HEK293 (cell line): Measurements from ENCODE around the gene RAP1A.

Experiments
- CTCF ChIA-PET: fragments of 350-600 bp; formaldehyde crosslinking; extraction: SDS; loops from one replicate; lab custom pipeline; 2021; ENCODE audit warnings: antibody characterized with exemption; lab: Yijun Ruan, JAX
- POLR2A ChIA-PET: fragments of 300-600 bp; formaldehyde crosslinking; extraction: SDS; loops from one replicate; lab custom pipeline; 2020; ENCODE audit warnings: antibody characterized with exemption, inconsistent platforms; lab: Yijun Ruan, JAX
- H3K27ac ChIP-seq: fragments of 200-500 bp; sonication (Bioruptor generic); 2 replicates; pipeline ENCODE4 v1.5.1; 2014; ENCODE audit warnings: low read depth, low read length, control low read depth, inconsistent platforms; ENCODE audit errors: extremely low read depth
- H3K36me3 ChIP-seq, 2 experiments: fragments of 200-500 bp in 1 of 2; sonication (Bioruptor generic) in 1 of 2; 1 replicate in 1 of 2; 2 replicates in 1 of 2; pipeline ENCODE4 v1.5.1; 2014 to 2017; ENCODE audit warnings: inconsistent platforms in 2 of 2, low read length in 2 of 2; ENCODE audit not compliant: control insufficient read depth in 2 of 2, insufficient read depth in 1 of 2
- H3K4me1 ChIP-seq: fragments of 200-500 bp; sonication (Bioruptor generic); 2 replicates; pipeline ENCODE4 v1.5.1; 2014; ENCODE audit warnings: mild to moderate bottlenecking, low read length, inconsistent platforms; ENCODE audit not compliant: control insufficient read depth, insufficient read depth
- H3K4me3 ChIP-seq: 2 replicates; pipeline ENCODE4 v1.5.1; 2011; ENCODE audit warnings: low read depth, mild to moderate bottlenecking, control low read depth, low read length, moderate library complexity
- H3K9me3 ChIP-seq: fragments of 200-500 bp; sonication (Bioruptor generic); 2 replicates; pipeline ENCODE4 v1.5.1; 2014; ENCODE audit warnings: low read depth, low read length, inconsistent platforms; ENCODE audit not compliant: control insufficient read depth, insufficient read depth
- FEZF1 ChIP-seq: fragments of 450-650 bp; formaldehyde crosslinking; IDR thresholded peaks from 2 replicates; pipeline ENCODE4 v1.5.1; 2016; ENCODE audit warnings: missing biosample characterization, missing genetic modification characterization
- KLF1 ChIP-seq: fragments of 450-650 bp; formaldehyde crosslinking; IDR thresholded peaks from 2 replicates; pipeline ENCODE4 v1.5.1; 2016; ENCODE audit warnings: missing biosample characterization, missing genetic modification characterization
- KLF8 ChIP-seq: fragments of 450-650 bp; formaldehyde crosslinking; IDR thresholded peaks from 2 replicates; pipeline ENCODE4 v1.5.1; 2016; ENCODE audit warnings: missing biosample characterization, missing genetic modification characterization
- OVOL3 ChIP-seq: fragments of 450-650 bp; formaldehyde crosslinking; IDR thresholded peaks from 2 replicates; pipeline ENCODE4 v1.5.1; 2016; ENCODE audit warnings: missing biosample characterization, missing genetic modification characterization
- RBAK ChIP-seq: fragments of 450-650 bp; formaldehyde crosslinking; IDR thresholded peaks from 2 replicates; pipeline ENCODE4 v1.5.1; 2016; ENCODE audit warnings: missing biosample characterization, missing genetic modification characterization
- TRIM28 ChIP-seq: IDR thresholded peaks from 2 replicates; pipeline ENCODE4 v1.6.1; 2011; ENCODE audit warnings: low read length, control low read depth, borderline replicate concordance
- ZBTB1 ChIP-seq: fragments of 450-650 bp; formaldehyde crosslinking; IDR thresholded peaks from 2 replicates; pipeline ENCODE4 v1.5.1; 2016; ENCODE audit warnings: missing biosample characterization, missing genetic modification characterization
- ZBTB20 ChIP-seq: fragments of 450-650 bp; formaldehyde crosslinking; IDR thresholded peaks from 2 replicates; pipeline ENCODE4 v1.5.1; 2016; ENCODE audit warnings: missing biosample characterization, missing genetic modification characterization
- ZNF140 ChIP-seq: fragments of 450-650 bp; formaldehyde crosslinking; IDR thresholded peaks from 2 replicates; pipeline ENCODE4 v1.5.1; 2016; ENCODE audit warnings: missing biosample characterization, missing genetic modification characterization
- ZNF174 ChIP-seq: fragments of 450-650 bp; formaldehyde crosslinking; IDR thresholded peaks from 2 replicates; pipeline ENCODE4 v1.5.0; 2017; ENCODE audit warnings: missing biosample characterization, mild to moderate bottlenecking, missing genetic modification characterization
- ZNF202 ChIP-seq: fragments of 450-650 bp; formaldehyde crosslinking; IDR thresholded peaks from 2 replicates; pipeline ENCODE4 v1.5.1; 2016; ENCODE audit warnings: missing biosample characterization, missing genetic modification characterization, borderline replicate concordance
- ZNF26 ChIP-seq: fragments of 450-650 bp; formaldehyde crosslinking; IDR thresholded peaks from 2 replicates; pipeline ENCODE4 v1.5.1; 2016; ENCODE audit warnings: missing biosample characterization, missing genetic modification characterization
- ZNF600 ChIP-seq: fragments of 450-650 bp; formaldehyde crosslinking; IDR thresholded peaks from 2 replicates; pipeline ENCODE4 v1.5.1; 2016; ENCODE audit warnings: missing biosample characterization, missing genetic modification characterization
- ZNF623 ChIP-seq: fragments of 450-650 bp; formaldehyde crosslinking; IDR thresholded peaks from 2 replicates; pipeline ENCODE4 v1.5.1; 2016; ENCODE audit warnings: missing biosample characterization, missing genetic modification characterization
- TF ChIP-seq, protein P1 (sequence below): fragments of 450-650 bp; formaldehyde crosslinking; IDR thresholded peaks from 2 replicates; pipeline ENCODE4 v1.5.1; 2017; ENCODE audit warnings: missing biosample characterization, missing genetic modification characterization
- TF ChIP-seq, protein P2 (sequence below): fragments of 450-650 bp; formaldehyde crosslinking; IDR thresholded peaks from 2 replicates; pipeline ENCODE4 v1.5.1; 2017; ENCODE audit warnings: missing biosample characterization, missing genetic modification characterization
- TF ChIP-seq, protein P3 (sequence below): fragments of 450-650 bp; formaldehyde crosslinking; IDR thresholded peaks from 2 replicates; pipeline ENCODE4 v1.5.1; 2017; ENCODE audit warnings: missing biosample characterization, missing genetic modification characterization

The RAP1A gene

DNA sequence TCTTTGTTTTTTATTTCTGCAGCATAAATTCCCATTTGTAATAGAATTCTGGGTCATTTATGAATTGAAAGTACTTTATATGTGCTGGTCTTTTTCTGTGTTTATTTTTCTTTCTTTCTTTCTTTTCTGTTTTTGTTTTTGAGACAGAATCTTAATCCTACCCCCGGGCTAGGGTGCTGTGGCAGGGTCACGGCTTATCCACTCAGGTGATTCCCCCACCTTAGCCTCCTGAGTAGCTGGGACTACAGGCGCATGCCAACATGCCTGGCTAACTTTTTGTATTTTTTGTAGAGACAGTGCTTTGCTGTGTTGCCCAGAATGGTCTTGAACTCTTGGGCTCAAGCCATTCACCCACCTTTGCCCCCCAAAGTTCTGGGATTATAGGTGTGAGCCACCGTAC lies 18.7 kb downstream of the RAP1A start:
- Histone ChIP-seq H3K9me3 (no peaks in the 10 kb centered on the region), H3K36me3 (no peaks in the 10 kb centered on the region; a peak in 1 of 3 replicates), H3K27ac (no peak overlapping the region), H3K4me3 (no peak overlapping the region), H3K4me1 (peaks cover 18% of the 10 kb centered on the region)
- TF ChIP-seq ZBTB20 (tag by site-specific recombination) (peak; percentile 43; the same call in 1 of the 2 replicates), FEZF1 (tag by site-specific recombination) (peak; percentile 33; the same call in 1 of the 2 replicates), KLF1 (tag by site-specific recombination) (no peak)
- ChIA-PET CTCF (interaction anchor here (1.3 kb wide), 2 partner anchors 12 to 76 kb away, joined by 3 to 4 read pairs; no protein-coding TSS in a partner anchor), POLR2A (interaction anchor here (0.9 kb wide), 1 partner anchor 19 kb away, joined by 3 read pairs; no protein-coding TSS in a partner anchor)

DNA sequence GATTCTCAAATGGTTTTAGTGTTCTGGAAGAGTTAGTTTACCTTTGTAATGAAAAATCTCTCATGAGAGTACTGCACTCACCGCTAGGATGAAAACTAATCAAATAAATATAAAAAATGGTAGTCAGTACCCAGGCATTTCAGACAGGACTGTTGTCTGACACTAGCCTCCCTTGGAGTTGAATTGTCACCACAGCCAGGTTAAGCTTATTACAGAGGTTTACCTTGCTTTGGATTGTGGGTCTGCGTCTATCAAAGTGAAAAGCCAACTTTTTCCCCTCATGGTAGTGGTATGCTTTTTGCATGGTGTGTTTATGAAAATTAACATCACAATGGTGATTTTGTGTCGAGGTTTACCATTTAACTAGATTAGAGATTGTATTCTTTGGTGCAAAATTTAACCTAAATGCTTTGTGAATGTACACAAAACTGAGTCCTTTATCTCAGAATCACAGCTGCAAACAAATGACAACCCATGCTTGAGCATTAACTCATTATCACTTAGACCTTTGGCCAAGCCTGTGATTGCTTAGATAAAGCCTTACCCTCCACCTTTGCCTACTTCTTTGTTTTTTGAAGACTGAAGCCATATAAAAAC lies 20.1 kb downstream of the RAP1A start:
- POLR2A ChIA-PET, result no interaction called here
- CTCF ChIA-PET, result interaction anchor here (0.7 to 1.1 kb wide), 2 partner anchors 132 to 150 kb away, joined by 3 to 4 read pairs; no protein-coding TSS in a partner anchor
- H3K36me3 ChIP-seq, result no peaks in the 10 kb centered on the region; a peak in 1 of 3 replicates
- no peak overlapping the region for H3K4me3 ChIP-seq
- no peak overlapping the region for H3K27ac ChIP-seq
- no peak for TF ChIP-seq TRIM28
- TF ChIP-seq ZNF174 (tag by site-specific recombination), result no peak
- TF ChIP-seq, protein P1, sequence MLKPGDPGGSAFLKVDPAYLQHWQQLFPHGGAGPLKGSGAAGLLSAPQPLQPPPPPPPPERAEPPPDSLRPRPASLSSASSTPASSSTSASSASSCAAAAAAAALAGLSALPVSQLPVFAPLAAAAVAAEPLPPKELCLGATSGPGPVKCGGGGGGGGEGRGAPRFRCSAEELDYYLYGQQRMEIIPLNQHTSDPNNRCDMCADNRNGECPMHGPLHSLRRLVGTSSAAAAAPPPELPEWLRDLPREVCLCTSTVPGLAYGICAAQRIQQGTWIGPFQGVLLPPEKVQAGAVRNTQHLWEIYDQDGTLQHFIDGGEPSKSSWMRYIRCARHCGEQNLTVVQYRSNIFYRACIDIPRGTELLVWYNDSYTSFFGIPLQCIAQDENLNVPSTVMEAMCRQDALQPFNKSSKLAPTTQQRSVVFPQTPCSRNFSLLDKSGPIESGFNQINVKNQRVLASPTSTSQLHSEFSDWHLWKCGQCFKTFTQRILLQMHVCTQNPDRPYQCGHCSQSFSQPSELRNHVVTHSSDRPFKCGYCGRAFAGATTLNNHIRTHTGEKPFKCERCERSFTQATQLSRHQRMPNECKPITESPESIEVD, result 0 out of 2 replicates have a peak, but pooled peaks have one; percentile 25
- no peak for TF ChIP-seq ZNF202 (tag by site-specific recombination)
- TF ChIP-seq ZNF600 (tag by site-specific recombination), result no peak
- no peaks in the 10 kb centered on the region for H3K9me3 ChIP-seq
- H3K4me1 ChIP-seq, result peaks cover 18% of the 10 kb centered on the region

- POLR2A ChIA-PET, result no interaction called here
Observed at GRCh38 chr1:111643097-111643496, 23.5 kb downstream of the RAP1A start.

More at GRCh38 chr1:111643097-111643496, 23.5 kb downstream of the RAP1A start:
- Histone ChIP-seq H3K27ac (no peak overlapping the region), H3K4me3 (no peak overlapping the region), H3K4me1 (peaks cover 8% of the 10 kb centered on the region), H3K9me3 (no peaks in the 10 kb centered on the region), H3K36me3 (no peaks in the 10 kb centered on the region; a peak in 1 of 3 replicates)
- CTCF ChIA-PET, result no interaction called here
- TF ChIP-seq ZNF26 (tag by site-specific recombination), result no peak
- TF ChIP-seq ZBTB1 (tag by site-specific recombination), result no peak
- TF ChIP-seq ZNF623 (tag by site-specific recombination), result no peak
- no peak for TF ChIP-seq KLF8
- no peak for TF ChIP-seq OVOL3 (tag by site-specific recombination)
- TF ChIP-seq, protein P2, sequence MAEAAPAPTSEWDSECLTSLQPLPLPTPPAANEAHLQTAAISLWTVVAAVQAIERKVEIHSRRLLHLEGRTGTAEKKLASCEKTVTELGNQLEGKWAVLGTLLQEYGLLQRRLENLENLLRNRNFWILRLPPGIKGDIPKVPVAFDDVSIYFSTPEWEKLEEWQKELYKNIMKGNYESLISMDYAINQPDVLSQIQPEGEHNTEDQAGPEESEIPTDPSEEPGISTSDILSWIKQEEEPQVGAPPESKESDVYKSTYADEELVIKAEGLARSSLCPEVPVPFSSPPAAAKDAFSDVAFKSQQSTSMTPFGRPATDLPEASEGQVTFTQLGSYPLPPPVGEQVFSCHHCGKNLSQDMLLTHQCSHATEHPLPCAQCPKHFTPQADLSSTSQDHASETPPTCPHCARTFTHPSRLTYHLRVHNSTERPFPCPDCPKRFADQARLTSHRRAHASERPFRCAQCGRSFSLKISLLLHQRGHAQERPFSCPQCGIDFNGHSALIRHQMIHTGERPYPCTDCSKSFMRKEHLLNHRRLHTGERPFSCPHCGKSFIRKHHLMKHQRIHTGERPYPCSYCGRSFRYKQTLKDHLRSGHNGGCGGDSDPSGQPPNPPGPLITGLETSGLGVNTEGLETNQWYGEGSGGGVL (tag by site-specific recombination), result no peak
- no peak for TF ChIP-seq ZNF140
- no peak for TF ChIP-seq FEZF1 (tag by site-specific recombination)
- TF ChIP-seq, protein P3, sequence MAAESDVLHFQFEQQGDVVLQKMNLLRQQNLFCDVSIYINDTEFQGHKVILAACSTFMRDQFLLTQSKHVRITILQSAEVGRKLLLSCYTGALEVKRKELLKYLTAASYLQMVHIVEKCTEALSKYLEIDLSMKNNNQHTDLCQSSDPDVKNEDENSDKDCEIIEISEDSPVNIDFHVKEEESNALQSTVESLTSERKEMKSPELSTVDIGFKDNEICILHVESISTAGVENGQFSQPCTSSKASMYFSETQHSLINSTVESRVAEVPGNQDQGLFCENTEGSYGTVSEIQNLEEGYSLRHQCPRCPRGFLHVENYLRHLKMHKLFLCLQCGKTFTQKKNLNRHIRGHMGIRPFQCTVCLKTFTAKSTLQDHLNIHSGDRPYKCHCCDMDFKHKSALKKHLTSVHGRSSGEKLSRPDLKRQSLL, result no peak
- TF ChIP-seq RBAK (tag by site-specific recombination), result no peak
